ENCODE measurements around the gene CCL2.

The CCL2 gene

GRCh38 chr17:34299956-34300577 is 45.0 kb downstream of the CCL2 start:
- no peak for TF ChIP-seq CTCF (IDR thresholded peaks at IDR 0.05; ENCODE audit: control insufficient read depth, extremely low read depth, insufficient read depth)
- DNase-seq (ENCODE audit: low read depth) = no peak
- no peak overlapping the region for H3K4me3 ChIP-seq (ENCODE audit: low read depth, low read length)

GRCh38 chr17:34300652-34301370 is 45.7 kb downstream of the CCL2 start:
- no peak for DNase-seq (ENCODE audit: low read depth)
- TF ChIP-seq CTCF (IDR thresholded peaks at IDR 0.05; ENCODE audit: control insufficient read depth, extremely low read depth, insufficient read depth) = no peak
- H3K4me3 ChIP-seq (ENCODE audit: low read depth, low read length) = no peak overlapping the region

- no peak for TF ChIP-seq CTCF (IDR thresholded peaks at IDR 0.05; ENCODE audit: control insufficient read depth, extremely low read depth, insufficient read depth)
- DNase-seq (ENCODE audit: low read depth) = no peak
- no peak overlapping the region for H3K4me3 ChIP-seq (ENCODE audit: low read depth, low read length)
These were observed 46.9 kb downstream of the CCL2 start for GRCh38 chr17:34301986-34302385.

- TF ChIP-seq CTCF (IDR thresholded peaks at IDR 0.05; ENCODE audit: control insufficient read depth, extremely low read depth, insufficient read depth) = no peak
- no peak for DNase-seq (ENCODE audit: low read depth)
- H3K4me3 ChIP-seq (ENCODE audit: low read depth, low read length) = no peak overlapping the region
These were observed 47.6 kb downstream of the CCL2 start for GRCh38 chr17:34302636-34303035.

GRCh38 chr17:34303606-34304005 is 48.5 kb downstream of the CCL2 start:
- no peak for DNase-seq (ENCODE audit: low read depth)
- no peak overlapping the region for H3K4me3 ChIP-seq (ENCODE audit: low read depth, low read length)
- TF ChIP-seq CTCF (IDR thresholded peaks at IDR 0.05; ENCODE audit: control insufficient read depth, extremely low read depth, insufficient read depth) = no peak

DNA sequence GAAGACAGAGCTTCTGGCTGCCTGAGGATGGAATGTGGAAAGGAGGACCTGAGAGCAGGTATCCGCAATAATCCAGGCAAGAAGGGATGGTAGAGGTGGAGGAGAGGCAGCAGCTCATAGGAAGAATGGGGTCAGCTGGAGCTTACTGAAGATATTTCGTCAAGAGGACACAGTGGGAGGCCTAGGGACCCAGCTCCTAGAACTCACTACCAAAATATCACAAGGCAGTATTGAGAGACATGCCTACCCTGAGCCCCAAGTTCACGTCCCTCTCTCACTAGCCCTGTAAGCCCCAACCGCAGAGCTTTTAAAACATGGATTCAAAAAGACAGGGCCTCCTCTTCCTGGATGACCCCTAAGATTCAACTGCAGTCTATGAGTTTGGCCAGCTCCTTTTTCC is 50.0 kb downstream of the CCL2 start:
- TF ChIP-seq CTCF (IDR thresholded peaks at IDR 0.05; ENCODE audit: control insufficient read depth, extremely low read depth, insufficient read depth) = no peak
- DNase-seq (ENCODE audit: low read depth) = no peak
- no peak overlapping the region for H3K4me3 ChIP-seq (ENCODE audit: low read depth, low read length)

DNA sequence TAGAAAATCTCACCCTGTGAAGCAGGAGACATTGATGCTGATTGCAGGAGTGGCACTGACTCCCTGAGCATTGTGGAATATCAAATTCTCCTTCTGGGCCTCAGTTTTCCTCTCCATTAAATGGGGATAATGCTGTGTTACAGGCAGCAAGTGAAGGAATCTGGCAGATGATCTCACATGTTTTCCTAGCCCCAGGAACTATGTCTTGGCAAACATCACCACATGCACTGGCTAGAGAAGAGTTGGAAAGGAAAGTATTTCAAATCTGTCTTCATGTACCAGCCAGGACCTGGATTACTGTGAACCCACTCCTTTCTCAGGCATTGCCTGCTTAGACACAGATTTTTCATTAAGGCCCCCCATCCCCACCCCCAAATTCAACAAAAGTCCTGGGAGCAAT is 50.5 kb downstream of the CCL2 start:
- TF ChIP-seq CTCF (IDR thresholded peaks at IDR 0.05; ENCODE audit: control insufficient read depth, extremely low read depth, insufficient read depth) = no peak
- H3K4me3 ChIP-seq (ENCODE audit: low read depth, low read length) = no peak overlapping the region
- no peak for DNase-seq (ENCODE audit: low read depth)
